Activated CD4-positive, alpha-beta T cell treated with anti-CD3 and anti-CD28 coated beads, Interleukin-2, Interleukin-6, amounts not matched to agents 100 ng/mL and 50 ng/mL, durations not matched to agents 16 hours and 8 hours (primary cell): ENCODE results near the gene IQCF5.
"Not testable (repeated sequence)": the region's sequence is repeated elsewhere in the genome, so short reads cannot be mapped to it uniquely, and the experiment has no call there.

Experiments used
- DNase-seq: peaks from one replicate; pipeline ENCODE4 v3.0.0-alpha.2; 2020

IQCF5 gene

DNA sequence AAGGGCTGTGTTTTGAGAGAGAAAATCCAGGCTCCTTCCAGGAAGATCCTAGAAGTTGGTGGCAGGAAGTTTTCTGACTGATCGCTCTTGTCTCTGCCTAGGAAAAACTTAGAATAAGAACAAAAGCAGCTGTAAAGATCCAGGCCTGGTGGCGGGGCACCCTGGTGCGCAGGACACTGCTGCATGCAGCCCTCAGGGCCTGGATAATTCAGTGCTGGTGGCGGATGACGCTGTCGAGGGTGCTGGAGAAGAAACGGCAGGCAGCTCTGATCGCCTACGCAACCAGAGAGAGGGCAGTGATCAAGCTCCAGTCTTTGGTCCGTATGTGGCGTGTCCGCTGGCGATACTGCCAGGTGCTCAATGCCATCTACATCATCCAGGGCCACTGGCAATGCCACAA lies 12.5 kb downstream of the IQCF5 start:
- no peak for DNase-seq

DNA sequence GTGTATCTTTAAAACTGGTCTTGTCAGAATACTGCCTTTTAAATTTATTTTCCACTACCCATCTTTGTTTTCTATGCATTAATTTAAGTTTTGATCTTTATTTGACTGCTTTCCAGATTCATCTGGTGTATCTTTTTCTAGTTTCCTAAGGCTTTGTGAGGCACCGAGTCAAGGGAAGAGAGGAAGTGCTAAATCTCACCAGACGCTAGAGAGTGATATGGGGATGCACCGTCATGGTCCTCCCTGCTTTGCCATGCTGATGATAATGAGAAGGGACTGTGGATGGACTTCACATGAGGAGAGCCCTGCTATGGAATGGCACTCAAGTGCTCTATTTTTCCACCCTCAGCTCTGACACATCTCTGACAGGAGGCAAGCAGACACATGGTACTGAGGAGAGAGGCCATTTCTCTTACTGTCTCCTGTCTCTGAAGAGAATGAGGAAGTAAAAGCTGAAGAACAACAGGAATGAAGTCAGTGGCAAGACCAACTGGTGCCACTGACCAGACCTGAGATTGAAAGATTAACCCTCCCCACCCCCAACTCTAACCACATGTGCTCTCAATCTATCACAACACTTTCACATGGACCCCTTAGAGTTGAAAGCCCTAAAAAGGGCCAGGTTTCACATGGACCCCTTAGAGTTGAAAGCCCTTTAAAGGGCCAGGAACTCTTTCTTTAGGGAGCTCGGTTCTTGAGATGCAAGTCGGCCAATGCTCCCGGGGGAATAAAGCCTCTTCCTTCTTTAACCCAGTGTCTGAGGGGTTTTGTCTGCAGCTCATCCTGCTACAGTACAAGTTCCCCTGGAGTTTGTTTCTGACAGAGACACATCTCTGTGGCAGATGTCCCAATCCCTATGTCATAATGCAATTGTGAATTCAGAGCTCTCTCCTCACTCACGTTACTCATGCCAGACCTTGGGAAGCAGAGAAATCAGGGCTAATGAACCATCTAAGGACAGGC lies 14.4 kb downstream of the IQCF5 start, which contains the start of gene IQCF2:
Gene IQCF2 (plus strand): TSS at position 913 of the 963 bp plus-strand sequence. CDS start 52 bp downstream, outside the sequence.
- no peak for DNase-seq

DNA sequence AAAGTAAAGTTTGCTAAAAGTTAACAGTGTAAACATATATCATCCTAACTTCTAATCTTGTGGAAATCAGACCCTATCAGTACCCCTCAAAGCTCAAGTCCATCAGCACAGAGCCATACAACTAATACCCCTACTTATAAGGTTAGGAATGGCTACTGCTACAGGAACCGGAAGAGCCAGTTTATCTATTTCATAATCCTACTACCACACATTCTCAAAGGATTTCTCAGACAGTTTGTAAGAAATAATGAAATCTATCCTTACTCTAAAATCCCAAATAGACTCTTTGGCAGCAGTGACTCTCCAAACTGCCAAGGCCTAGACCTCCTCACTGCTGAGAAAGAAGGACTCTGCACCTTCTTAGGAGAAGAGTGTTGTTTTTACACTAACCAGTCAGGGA lies 20.0 kb downstream of the IQCF5 start:
- not testable (repeated sequence) for DNase-seq

DNA sequence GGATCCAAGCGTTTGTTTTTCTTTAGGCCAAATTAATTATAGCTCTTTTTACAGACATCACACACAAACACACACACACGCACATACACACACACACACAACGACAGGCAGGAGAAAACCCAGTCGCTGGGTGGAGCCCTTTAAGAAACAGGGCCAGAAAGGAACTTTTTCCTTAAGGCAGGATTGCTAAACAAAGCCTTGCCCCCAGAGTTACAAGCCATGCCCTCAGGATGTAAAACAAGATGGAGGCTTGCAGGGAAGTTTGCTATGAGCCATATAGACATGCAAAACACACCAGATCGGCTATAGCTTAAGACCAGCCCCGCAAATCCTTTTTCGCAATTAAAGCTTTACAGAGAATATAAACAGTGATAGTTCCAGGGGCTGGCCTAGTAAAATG lies 30.3 kb downstream of the IQCF5 start:
- DNase-seq: no peak

DNA sequence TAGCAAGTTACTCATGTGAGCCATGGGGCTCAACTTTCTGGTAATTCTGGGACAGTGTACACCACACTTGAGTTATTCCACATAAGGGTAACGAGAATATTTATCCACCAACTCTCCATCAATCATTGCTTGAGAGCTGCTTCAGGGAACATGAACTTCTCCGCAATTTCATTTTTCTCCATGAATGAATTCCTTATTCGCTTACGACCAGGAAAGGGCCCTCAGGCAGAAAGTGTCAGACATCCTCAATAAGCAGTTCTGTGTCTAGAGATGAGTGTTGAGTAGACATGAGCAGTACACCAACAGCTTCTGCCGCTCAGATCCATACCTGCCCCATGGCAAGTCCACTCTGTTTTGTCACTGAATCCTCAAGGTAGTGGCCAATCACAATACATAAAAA lies 38.8 kb downstream of the IQCF5 start:
- no peak for DNase-seq

DNA sequence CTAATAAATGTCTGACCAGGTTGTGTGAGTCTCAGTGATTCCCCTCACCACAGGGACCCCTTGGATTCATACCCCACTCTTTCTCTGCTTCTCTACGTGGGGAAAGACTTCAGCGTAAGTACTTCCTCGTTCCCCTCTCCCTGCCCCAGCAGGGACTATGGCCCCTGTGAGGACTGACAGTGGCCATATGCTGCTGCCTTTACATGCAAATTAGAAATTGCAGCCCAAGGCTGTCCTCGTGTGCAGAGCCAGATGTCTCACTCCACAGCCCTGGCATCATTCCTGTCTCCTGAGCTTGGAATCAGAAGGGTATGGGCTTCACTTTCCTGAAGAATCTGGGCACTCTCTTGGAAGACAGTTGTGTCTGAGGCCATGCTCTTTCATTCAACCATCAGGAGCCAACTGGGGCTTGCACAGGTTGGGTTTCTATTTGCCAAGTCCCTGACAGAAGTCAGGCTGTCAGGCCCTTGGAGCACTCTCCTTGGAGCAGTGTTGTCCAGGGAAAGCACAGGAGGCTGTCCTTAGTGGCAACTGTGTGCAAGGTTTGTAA lies 44.5 kb downstream of the IQCF5 start:
- DNase-seq: no peak

- DNase-seq: no peak
Measured at GRCh38 chr3:51830345-51830744, 45.1 kb downstream of the IQCF5 start.

DNA sequence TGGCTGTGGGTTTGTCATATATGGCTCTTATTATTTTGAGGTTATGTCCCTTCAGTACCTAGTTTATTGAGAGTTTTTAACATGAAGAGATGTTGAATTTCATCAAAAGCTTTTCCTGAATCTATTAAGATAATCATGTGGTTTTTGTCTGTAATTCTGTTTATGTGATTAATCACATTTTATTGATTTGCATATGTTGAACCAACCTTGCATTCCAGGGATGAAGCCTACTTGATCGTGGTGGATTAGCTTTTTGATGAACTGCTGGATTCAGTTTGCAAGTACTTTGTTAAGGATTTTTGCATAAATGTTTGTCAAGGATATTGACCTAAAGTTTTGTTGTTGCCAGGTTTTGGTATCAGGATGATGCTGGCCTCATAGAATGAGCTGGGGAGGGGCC lies 47.1 kb downstream of the IQCF5 start:
- DNase-seq: no peak
